Measurements from ENCODE around the gene IQSEC3.

Gene IQSEC3

DNA sequence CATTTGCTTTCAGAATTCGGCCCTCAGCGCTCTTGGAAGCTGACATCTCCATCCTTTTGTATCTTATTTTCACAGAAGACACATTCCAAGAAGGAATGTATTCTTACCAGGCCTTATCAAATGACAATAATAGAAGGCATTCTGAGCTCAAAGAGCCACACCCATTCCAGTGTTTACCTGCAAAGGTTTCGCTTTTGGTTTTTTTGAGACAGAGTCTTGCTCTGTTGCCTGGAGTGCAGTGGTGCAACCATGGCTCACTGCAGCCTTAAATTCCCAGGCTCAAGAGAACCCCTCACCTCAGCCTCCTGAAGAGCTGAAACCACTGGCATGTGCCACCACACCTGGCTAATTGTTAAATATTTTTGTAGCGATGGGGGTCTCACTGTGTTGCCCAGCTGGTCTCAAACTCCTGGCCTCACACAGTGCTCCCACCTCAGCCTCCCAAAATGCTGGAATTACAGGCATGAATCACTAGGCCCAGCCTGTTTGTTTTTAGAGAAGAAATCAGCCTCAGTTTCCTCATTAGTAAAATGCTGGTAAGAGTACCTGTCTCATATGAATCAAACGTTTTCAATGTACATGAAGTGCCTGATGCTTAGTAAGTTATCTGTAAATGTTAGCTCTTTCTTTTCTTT is 78.2 kb downstream of the IQSEC3 start:
- TF ChIP-seq, protein P1, sequence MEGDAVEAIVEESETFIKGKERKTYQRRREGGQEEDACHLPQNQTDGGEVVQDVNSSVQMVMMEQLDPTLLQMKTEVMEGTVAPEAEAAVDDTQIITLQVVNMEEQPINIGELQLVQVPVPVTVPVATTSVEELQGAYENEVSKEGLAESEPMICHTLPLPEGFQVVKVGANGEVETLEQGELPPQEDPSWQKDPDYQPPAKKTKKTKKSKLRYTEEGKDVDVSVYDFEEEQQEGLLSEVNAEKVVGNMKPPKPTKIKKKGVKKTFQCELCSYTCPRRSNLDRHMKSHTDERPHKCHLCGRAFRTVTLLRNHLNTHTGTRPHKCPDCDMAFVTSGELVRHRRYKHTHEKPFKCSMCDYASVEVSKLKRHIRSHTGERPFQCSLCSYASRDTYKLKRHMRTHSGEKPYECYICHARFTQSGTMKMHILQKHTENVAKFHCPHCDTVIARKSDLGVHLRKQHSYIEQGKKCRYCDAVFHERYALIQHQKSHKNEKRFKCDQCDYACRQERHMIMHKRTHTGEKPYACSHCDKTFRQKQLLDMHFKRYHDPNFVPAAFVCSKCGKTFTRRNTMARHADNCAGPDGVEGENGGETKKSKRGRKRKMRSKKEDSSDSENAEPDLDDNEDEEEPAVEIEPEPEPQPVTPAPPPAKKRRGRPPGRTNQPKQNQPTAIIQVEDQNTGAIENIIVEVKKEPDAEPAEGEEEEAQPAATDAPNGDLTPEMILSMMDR (IDR thresholded peaks at IDR 0.05; ENCODE audit: low read depth, low read length, missing control alignments): no peak
- no peak for DNase-seq (ENCODE audit: low read depth)
- no peak overlapping the region for H3K4me3 ChIP-seq (ENCODE audit: low read depth, low read length)

DNA sequence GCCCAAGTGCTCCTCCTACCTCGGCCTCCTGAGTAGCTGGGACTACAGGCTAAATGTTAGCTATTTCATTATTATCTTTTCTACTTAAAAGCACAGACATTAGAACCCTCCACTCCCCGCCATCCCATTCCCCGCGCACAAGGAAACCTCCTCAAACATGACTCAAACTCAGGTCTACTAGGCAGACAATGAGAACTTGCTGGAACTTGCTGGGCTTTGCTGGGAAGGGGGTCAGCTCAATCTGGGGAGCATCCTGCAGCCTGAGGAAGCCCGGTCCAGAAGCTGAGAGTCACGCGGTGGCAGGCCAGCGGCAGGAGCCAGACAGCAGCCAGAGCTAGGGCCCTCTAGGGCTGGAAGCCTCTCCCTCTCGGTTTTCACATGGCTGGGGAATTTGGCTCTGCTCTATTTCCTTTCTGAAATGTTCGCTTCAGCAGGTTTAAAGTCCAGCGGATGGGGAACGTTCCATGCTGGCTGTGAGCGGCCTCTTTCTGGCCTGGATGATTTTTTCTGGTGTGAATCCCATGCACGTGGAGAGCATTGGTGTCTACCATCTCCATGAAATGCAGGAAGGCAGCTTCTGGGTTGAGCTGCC is 78.9 kb downstream of the IQSEC3 start:
- no peak for DNase-seq (ENCODE audit: low read depth)
- no peak overlapping the region for H3K4me3 ChIP-seq (ENCODE audit: low read depth, low read length)
- TF ChIP-seq, protein P1 (IDR thresholded peaks at IDR 0.05; ENCODE audit: low read depth, low read length, missing control alignments): no peak

DNA sequence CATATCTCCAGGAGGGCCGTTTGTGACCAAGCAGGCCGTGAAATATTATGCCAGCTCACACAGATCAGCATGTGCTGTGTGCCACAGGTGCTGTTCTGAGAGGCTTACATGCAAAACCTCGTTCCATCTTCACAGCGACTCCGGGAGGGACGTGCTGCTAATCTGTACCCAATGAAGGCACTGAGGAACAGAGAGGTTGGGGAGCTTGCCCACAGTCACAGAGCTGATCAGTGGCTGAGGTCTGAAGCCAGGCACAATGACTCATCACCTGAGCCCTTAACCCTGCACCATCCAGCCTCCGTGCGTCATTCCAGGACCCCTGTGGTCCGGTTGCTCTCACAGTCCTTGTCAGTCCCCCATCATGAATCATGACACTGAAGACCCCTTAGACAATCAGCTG is 80.7 kb downstream of the IQSEC3 start:
- H3K4me3 ChIP-seq (ENCODE audit: low read depth, low read length): no peak overlapping the region
- TF ChIP-seq, protein P1 (IDR thresholded peaks at IDR 0.05; ENCODE audit: low read depth, low read length, missing control alignments): no peak
- no peak for DNase-seq (ENCODE audit: low read depth)

GRCh38 chr12:148676-149416 is 82.3 kb downstream of the IQSEC3 start:
- TF ChIP-seq, protein P1 (IDR thresholded peaks at IDR 0.05; ENCODE audit: low read depth, low read length, missing control alignments): no peak
- no peak overlapping the region for H3K4me3 ChIP-seq (ENCODE audit: low read depth, low read length)

DNA sequence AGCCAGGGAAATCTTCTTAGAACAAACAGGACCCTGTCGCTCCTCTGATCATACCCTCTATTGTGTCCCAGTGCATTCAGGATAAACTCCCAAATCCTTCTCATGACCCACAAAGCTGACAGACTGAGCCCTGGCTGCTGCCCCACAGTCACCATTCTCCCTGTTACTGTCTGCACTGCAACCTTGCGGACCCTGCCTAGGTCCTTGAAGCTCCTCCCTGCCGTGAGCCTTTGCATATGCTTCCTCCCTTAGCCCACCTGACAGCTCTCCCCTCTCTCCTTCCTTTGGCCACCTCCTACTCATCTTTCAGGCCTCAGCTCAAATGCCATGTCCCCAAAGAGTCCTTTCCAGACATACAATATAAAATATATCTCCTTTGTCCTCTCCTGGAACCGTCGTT is 85.0 kb downstream of the IQSEC3 start:
- no peak for DNase-seq (ENCODE audit: low read depth)
- TF ChIP-seq, protein P1 (IDR thresholded peaks at IDR 0.05; ENCODE audit: low read depth, low read length, missing control alignments): no peak
- H3K4me3 ChIP-seq (ENCODE audit: low read depth, low read length): no peak overlapping the region

More at GRCh38 chr12:148676-149416, 82.3 kb downstream of the IQSEC3 start:
- DNase-seq (ENCODE audit: low read depth): no peak

GRCh38 chr12:152440-152839 is 85.9 kb downstream of the IQSEC3 start:
- TF ChIP-seq, protein P1 (IDR thresholded peaks at IDR 0.05; ENCODE audit: low read depth, low read length, missing control alignments): no peak
- H3K4me3 ChIP-seq (ENCODE audit: low read depth, low read length): no peak overlapping the region
- no peak for DNase-seq (ENCODE audit: low read depth)

Data from GM12864 (cell line).